Gastroesophageal sphincter (tissue), 4 donors: Measurements from ENCODE around the gene DAB1. TPM values are rescaled to one million over a fixed set of nuclear protein-coding genes. Genes with fewer than 3 reads are reported as not detected.
"Not testable (repeated sequence)": the region's sequence is repeated elsewhere in the genome, so short reads cannot be mapped to it uniquely, and the experiment has no call there.

Experiments
- ATAC-seq: fragments of 150-250 bp; one replicate; pipeline ENCODE4 v1.9.1; 2016; ENCODE audit warnings: mild to moderate bottlenecking, moderate library complexity
- H3K27ac ChIP-seq, 4 donors: fragments of 200-600 bp; sonication (generic) in 3 of 4; 1 replicate in 3 of 4; 2 replicates in 1 of 4; pipeline ENCODE4 v1.5.1; 2016 to 2019
- H3K27me3 ChIP-seq: fragments of 200-600 bp; sonication (generic); one replicate; pipeline ENCODE4 v1.5.1; 2019
- H3K36me3 ChIP-seq, 2 donors: fragments of 200-600 bp; sonication (generic); one replicate each; pipeline ENCODE4 v1.5.1; 2019; ENCODE audit warnings: control low read depth in 1 of 2
- H3K4me1 ChIP-seq, 3 donors: fragments of 200-600 bp; sonication (generic); 1 replicate in 2 of 3; 2 replicates in 1 of 3; pipeline ENCODE4 v1.5.1; 2016 to 2019; ENCODE audit warnings: control low read depth in 2 of 3
- H3K4me3 ChIP-seq, 2 donors: fragments of 200-600 bp; sonication (generic); one replicate each; pipeline ENCODE4 v1.5.1; 2019; ENCODE audit warnings: mild to moderate bottlenecking in 1 of 2, moderate library complexity in 1 of 2
- H3K9me3 ChIP-seq, 3 donors: fragments of 200-600 bp; sonication (generic); one replicate each; pipeline ENCODE4 v1.5.1; 2017 to 2019; ENCODE audit warnings: control low read depth in 2 of 3
- EP300 ChIP-seq: sonication (generic); formaldehyde crosslinking; IDR thresholded peaks from one replicate; pipeline ENCODE4 v1.6.1; 2017; ENCODE audit warnings: antibody characterized with exemption, mild to moderate bottlenecking
- POLR2A ChIP-seq, 2 donors: fragments of 450-650 bp; IDR thresholded peaks; one replicate each; pipeline ENCODE4 v1.6.1; 2017; ENCODE audit warnings: antibody characterized with exemption in 2 of 2, mild to moderate bottlenecking in 2 of 2, moderate library complexity in 1 of 2
- POLR2AphosphoS5 ChIP-seq: sonication (generic); formaldehyde crosslinking; IDR thresholded peaks from one replicate; pipeline ENCODE4 v1.6.1; 2017; ENCODE audit warnings: antibody characterized with exemption
- WGBS, 2 donors: methylation state at CpG; one replicate each; pipeline ENCODE4 v1.1.5; 2018; ENCODE audit warnings: low coverage in 1 of 2; 5-methylcytosine and 5-hydroxymethylcytosine counted together
- total RNA-seq, 4 donors: library from RNA; depleted of rRNA; stranded (reverse); fragments of >200 nt; gene quantifications; one replicate each; pipeline ENCODE4 v1.1.0, GENCODE V29; 2016
- TF ChIP-seq, protein P1 (sequence below), 4 experiments: fragments of 200-600 bp in 2 of 4; fragments of 450-650 bp in 2 of 4; sonication (generic) in 1 of 4; IDR thresholded peaks; one replicate each; pipeline ENCODE4 v1.5.1; 2017 to 2019; ENCODE audit warnings: antibody characterized with exemption in 4 of 4, mild to moderate bottlenecking in 2 of 4, moderate library complexity in 2 of 4

Gene DAB1
- total RNA-seq, 4 donors from 2014 or later = 0.47 to 1.6 (median 1.1) TPM

- Histone ChIP-seq H3K4me1 (no peaks in the 10 kb centered on the region), H3K27me3 (no peaks in the 10 kb centered on the region), H3K9me3 (no peaks in the 10 kb centered on the region), H3K27ac (no peak overlapping the region), H3K4me3 (no peak overlapping the region), H3K36me3 (no peaks in the 10 kb centered on the region)
- no peak for TF ChIP-seq POLR2A (IDR thresholded peaks at IDR 0.05)
- no peak for TF ChIP-seq EP300
- no peak for TF ChIP-seq POLR2AphosphoS5
- TF ChIP-seq, protein P1, sequence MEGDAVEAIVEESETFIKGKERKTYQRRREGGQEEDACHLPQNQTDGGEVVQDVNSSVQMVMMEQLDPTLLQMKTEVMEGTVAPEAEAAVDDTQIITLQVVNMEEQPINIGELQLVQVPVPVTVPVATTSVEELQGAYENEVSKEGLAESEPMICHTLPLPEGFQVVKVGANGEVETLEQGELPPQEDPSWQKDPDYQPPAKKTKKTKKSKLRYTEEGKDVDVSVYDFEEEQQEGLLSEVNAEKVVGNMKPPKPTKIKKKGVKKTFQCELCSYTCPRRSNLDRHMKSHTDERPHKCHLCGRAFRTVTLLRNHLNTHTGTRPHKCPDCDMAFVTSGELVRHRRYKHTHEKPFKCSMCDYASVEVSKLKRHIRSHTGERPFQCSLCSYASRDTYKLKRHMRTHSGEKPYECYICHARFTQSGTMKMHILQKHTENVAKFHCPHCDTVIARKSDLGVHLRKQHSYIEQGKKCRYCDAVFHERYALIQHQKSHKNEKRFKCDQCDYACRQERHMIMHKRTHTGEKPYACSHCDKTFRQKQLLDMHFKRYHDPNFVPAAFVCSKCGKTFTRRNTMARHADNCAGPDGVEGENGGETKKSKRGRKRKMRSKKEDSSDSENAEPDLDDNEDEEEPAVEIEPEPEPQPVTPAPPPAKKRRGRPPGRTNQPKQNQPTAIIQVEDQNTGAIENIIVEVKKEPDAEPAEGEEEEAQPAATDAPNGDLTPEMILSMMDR (IDR thresholded peaks at IDR 0.05) = no peak
- 60 to 83% methylated on average over 1 of the region's 1 CpG for WGBS, 2 donors
- no peak for ATAC-seq
These were observed 74.9 kb downstream of the DAB1 start for GRCh38 chr1:57348921-57349320.

DNA sequence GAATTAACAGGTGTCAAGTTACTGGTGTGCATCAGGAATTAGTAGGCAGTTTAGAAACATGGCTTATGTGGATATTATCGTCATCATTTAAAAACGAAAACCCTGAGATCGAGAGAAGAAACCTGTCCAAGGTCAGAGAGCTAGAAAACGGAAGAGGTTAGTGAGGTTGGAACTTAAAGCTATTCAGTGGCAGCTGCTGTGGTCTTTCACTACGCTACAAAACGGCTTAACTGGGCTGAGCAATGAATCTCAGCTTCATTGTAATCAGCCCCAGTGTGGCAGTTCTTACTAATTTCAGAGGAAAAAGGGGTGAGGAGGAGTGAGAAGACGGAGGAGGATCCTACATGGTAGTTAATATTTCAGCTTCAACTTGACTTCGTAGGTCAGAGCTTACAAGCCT lies 77.9 kb downstream of the DAB1 start:
- TF ChIP-seq EP300 = no peak
- no peak for TF ChIP-seq POLR2A (IDR thresholded peaks at IDR 0.05)
- no peak for TF ChIP-seq POLR2AphosphoS5
- Histone ChIP-seq H3K4me1 (no peaks in the 10 kb centered on the region), H3K36me3 (no peaks in the 10 kb centered on the region), H3K27me3 (no peaks in the 10 kb centered on the region), H3K4me3 (no peak overlapping the region), H3K9me3 (no peaks in the 10 kb centered on the region), H3K27ac (no peak overlapping the region)
- 68 to 82% methylated on average over 6 to 8 of the region's 8 CpGs for WGBS, 2 donors
- ATAC-seq = no peak

GRCh38 chr1:57344265-57344664 lies 79.6 kb downstream of the DAB1 start:
- 83 to 92% methylated on average over 7 of the region's 7 CpGs for WGBS, 2 donors
- H3K9me3 ChIP-seq = no peaks in the 10 kb centered on the region
- no peaks in the 10 kb centered on the region for H3K36me3 ChIP-seq
- TF ChIP-seq POLR2AphosphoS5 (no peak), EP300 (no peak), POLR2A (IDR thresholded peaks at IDR 0.05) (no peak)
- TF ChIP-seq, protein P1 (IDR thresholded peaks at IDR 0.05) = no peak
- no peak overlapping the region for H3K4me3 ChIP-seq
- H3K4me1 ChIP-seq = no peaks in the 10 kb centered on the region
- no peak for ATAC-seq
- H3K27me3 ChIP-seq = no peaks in the 10 kb centered on the region
- H3K27ac ChIP-seq = no peak overlapping the region

- 100% methylated on average over 2 of the region's 34 CpGs; no CpG with 5 or more reads in 1 of the 2 donors for WGBS, 2 donors
- not testable (repeated sequence) for H3K4me3 ChIP-seq, ATAC-seq
These were observed 80.5 kb downstream of the DAB1 start for GRCh38 chr1:57343298-57343915.

DNA sequence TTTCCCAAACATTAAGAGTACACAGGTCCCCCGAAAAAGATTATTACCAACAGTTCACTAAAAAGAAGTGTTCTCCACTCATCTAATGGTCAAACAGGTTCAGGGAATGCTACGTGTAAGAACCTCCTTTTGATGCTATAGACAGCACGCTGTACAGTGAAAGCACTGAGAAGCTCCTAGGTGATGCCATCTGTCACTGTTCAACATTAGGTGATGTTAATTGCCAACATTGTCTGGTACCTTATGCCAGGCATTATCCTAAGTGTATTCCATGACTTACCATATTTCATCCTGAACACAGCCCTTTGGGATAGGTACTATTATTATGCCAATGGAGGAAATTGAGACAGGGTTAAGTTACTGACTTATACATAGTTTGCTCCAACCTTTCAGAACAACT lies 82.1 kb downstream of the DAB1 start:
- ATAC-seq = no peak
- Histone ChIP-seq H3K27me3 (no peaks in the 10 kb centered on the region), H3K9me3 (no peaks in the 10 kb centered on the region), H3K4me3 (no peak overlapping the region), H3K4me1 (no peaks in the 10 kb centered on the region), H3K27ac (no peak overlapping the region), H3K36me3 (no peaks in the 10 kb centered on the region)
- TF ChIP-seq POLR2A (IDR thresholded peaks at IDR 0.05) = no peak
- 75 to 94% methylated on average over 2 to 3 of the region's 3 CpGs for WGBS, 2 donors

More at GRCh38 chr1:57343298-57343915, 80.5 kb downstream of the DAB1 start:
- not testable (repeated sequence) for H3K36me3 ChIP-seq, H3K4me1 ChIP-seq, H3K27ac ChIP-seq, H3K9me3 ChIP-seq, H3K27me3 ChIP-seq

DNA sequence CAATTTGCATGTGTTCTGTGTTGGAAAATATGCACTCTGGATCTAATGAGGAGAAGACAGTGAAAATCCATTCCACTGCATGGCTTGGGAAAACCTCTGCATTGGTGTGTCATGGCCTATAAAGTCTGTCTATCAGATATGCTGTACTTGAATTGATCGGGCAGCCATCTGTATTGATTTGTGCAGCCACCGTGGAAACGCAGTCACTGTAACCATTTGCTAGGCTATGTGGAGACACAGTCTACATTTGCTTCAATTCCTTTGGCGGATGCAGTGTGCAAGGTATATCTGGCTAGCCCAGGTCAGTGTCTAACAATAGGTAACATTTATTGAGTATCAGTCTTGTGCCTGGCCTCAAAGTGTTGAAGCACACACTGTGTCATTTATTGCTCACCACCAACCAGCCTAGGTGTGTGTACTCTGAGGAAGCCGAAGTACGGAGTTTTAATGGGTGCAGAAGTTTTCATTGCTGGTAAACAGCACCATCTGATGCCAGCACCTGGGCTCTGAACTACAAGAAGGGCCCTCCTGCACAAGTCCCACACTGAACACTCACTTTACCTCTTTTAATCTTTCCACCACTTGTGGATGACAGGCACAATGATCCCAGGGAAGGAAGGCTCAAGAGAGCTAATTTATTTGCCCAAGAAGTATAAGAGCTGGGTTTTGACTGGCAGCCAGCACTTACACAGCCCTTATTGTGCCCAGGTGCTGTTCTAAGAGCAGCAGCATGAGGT lies 83.4 kb downstream of the DAB1 start:
- WGBS, 2 donors = 76 to 96% methylated on average over 2 to 3 of the region's 6 CpGs
- TF ChIP-seq, protein P1 (IDR thresholded peaks at IDR 0.05) = no peak
- TF ChIP-seq POLR2AphosphoS5 = no peak
- TF ChIP-seq POLR2A (IDR thresholded peaks at IDR 0.05) = no peak
- TF ChIP-seq EP300 = no peak
- H3K27ac ChIP-seq = no peak overlapping the region
- H3K4me1 ChIP-seq = no peaks in the 10 kb centered on the region
- no peak overlapping the region for H3K4me3 ChIP-seq
- H3K36me3 ChIP-seq = no peaks in the 10 kb centered on the region
- ATAC-seq = no peak
- no peaks in the 10 kb centered on the region for H3K9me3 ChIP-seq
- no peaks in the 10 kb centered on the region for H3K27me3 ChIP-seq
